Ovary (tissue), 9 donors: Measurements from ENCODE around the gene SPINK6. TPM values are rescaled to one million over a fixed set of nuclear protein-coding genes. Genes with fewer than 3 reads are reported as not detected.

Experiments
- DNase-seq, 5 donors: peaks; one replicate each; pipeline ENCODE4 v3.0.0-alpha.2; 2019 to 2020
- H3K27ac ChIP-seq, 2 donors: fragments of 200-600 bp; one replicate each; pipeline versions ENCODE4 v1.5.1 to v1.8.0; 2019 to 2022
- H3K27me3 ChIP-seq: fragments of 200-600 bp; one replicate; pipeline ENCODE4 v1.8.0; 2022
- H3K36me3 ChIP-seq: fragments of 200-600 bp; sonication (generic); one replicate; pipeline ENCODE4 v1.5.1; 2019
- H3K4me1 ChIP-seq: one replicate; pipeline ENCODE4 v1.8.1; 2013; ENCODE audit warnings: mild to moderate bottlenecking, moderate library complexity; ENCODE audit not compliant: insufficient read depth
- H3K4me3 ChIP-seq: fragments of 200-600 bp; sonication (generic); one replicate; pipeline ENCODE4 v1.5.1; 2017
- H3K9me3 ChIP-seq, 2 donors: fragments of 200-600 bp in 1 of 2; sonication (generic) in 1 of 2; one replicate each; pipeline versions ENCODE4 v1.5.1 to v1.8.1; 2013 to 2019; ENCODE audit warnings: mild to moderate bottlenecking in 1 of 2, moderate library complexity in 1 of 2
- CTCF ChIP-seq, 3 donors: fragments of 450-650 bp in 2 of 3; fragments of 200-600 bp in 1 of 3; IDR thresholded peaks; one replicate each; pipeline versions ENCODE4 v1.5.1 to v1.8.0; 2016 to 2022; ENCODE audit warnings: antibody characterized with exemption in 3 of 3, mild to moderate bottlenecking in 1 of 3
- EP300 ChIP-seq: sonication (generic); formaldehyde crosslinking; IDR thresholded peaks from one replicate; pipeline ENCODE4 v1.6.1; 2017; ENCODE audit warnings: antibody characterized with exemption
- POLR2A ChIP-seq: fragments of 450-650 bp; IDR thresholded peaks from one replicate; pipeline ENCODE4 v1.6.1; 2017; ENCODE audit warnings: antibody characterized with exemption, mild to moderate bottlenecking, moderate library complexity
- WGBS, 3 donors: extraction: QIAGEN DNeasy Blood & Tissue Kit in 1 of 3; methylation state at CpG; one replicate each; pipeline versions ENCODE4 v1.1.5 to v1.1.7; 2013 to 2017; 5-methylcytosine and 5-hydroxymethylcytosine counted together
- intact Hi-C, 4 donors: fragments of 100-400 bp; cut with DNase I; formaldehyde crosslinking; loops; one replicate each; pipeline versions ENCODE4 v1.11.0 to v1.15.1; 2022 to 2023
- polyA plus RNA-seq, 2 donors: library from polyadenylated mRNA; stranded (reverse); fragments of 200-250 nt in 1 of 2; fragments of 350-450 nt in 1 of 2; fragmentation: Illumina TruSeq in 1 of 2; extraction: RNeasy Lipid Tissue Mini Kit (QIAGEN cat#74804) in 1 of 2; gene quantifications; one replicate each; pipeline ENCODE4 v1.2.3, GENCODE V29; 2013 to 2014
- total RNA-seq, 7 donors: library from RNA; depleted of rRNA in 2 of 7; stranded (reverse); fragments of >200 nt in 2 of 7; fragmentation: NEBNext Ultra II Directional in 3 of 7; extraction: Animal tissue kit (Norgen Biotek cat#: 25700) in 3 of 7; gene quantifications; one replicate each; pipeline versions ENCODE4 v1.1.0 to v1.2.4, GENCODE V29; 2016 to 2023
- donor health status: DM: no; HTN: no; CAD: no; lungs with moderate emphysema.
- donor health status: DM: no; HTN: no; CAD: no.
- donor health status: Bipolar disorder and iron deficiency.
- donor health status: DM: yes; HTN: yes; CAD: no.
- donor health status: DM: no; HTN: no; CAD: no.
- donor health status: DM: yes; HTN: yes; CAD: no.

The SPINK6 gene
- total and polyA plus RNA-seq, 9 donors = 0.57 TPM; not detected in 8

GRCh38 chr5:148166550-148167283, 36.1 kb upstream of the SPINK6 start:
- DNase-seq = no peak
- H3K36me3 ChIP-seq = no peaks in the 10 kb centered on the region

GRCh38 chr5:148168246-148168645, 34.6 kb upstream of the SPINK6 start, which contains the start of gene SPINK14:
Gene SPINK14 (plus strand): TSS chr5:148168546. CDS start chr5:148169733, 1,187 bp downstream.
- WGBS, 3 donors = 94 to 100% (median 96%) methylated on average over 1 of the region's 1 CpG

More at GRCh38 chr5:148166550-148167283, 36.1 kb upstream of the SPINK6 start:
- TF ChIP-seq POLR2A (no peak), CTCF (IDR thresholded peaks at IDR 0.05) (no peak), EP300 (no peak)
- no peaks in the 10 kb centered on the region for H3K4me1 ChIP-seq
- H3K9me3 ChIP-seq = no peaks in the 10 kb centered on the region
- intact Hi-C loops = no loop called here
- no peaks in the 10 kb centered on the region for H3K27me3 ChIP-seq
- no peak overlapping the region for H3K27ac ChIP-seq
- 76 to 92% (median 79%) methylated on average over 4 of the region's 4 CpGs for WGBS, 3 donors
- no peak overlapping the region for H3K4me3 ChIP-seq

GRCh38 chr5:148172377-148172776, 30.5 kb upstream of the SPINK6 start:
- Histone ChIP-seq H3K36me3 (no peaks in the 10 kb centered on the region), H3K4me1 (no peaks in the 10 kb centered on the region), H3K27me3 (no peaks in the 10 kb centered on the region), H3K9me3 (no peaks in the 10 kb centered on the region), H3K4me3 (no peak overlapping the region), H3K27ac (no peak overlapping the region)
- intact Hi-C loops = loop anchor here in 1 of 4 donors (10.0 kb wide), 1 partner anchor 562 kb away; no protein-coding TSS in a partner anchor
- DNase-seq = no peak
- 61 to 68% (median 67%) methylated on average over 2 of the region's 2 CpGs for WGBS, 3 donors
- TF ChIP-seq EP300 = no peak
- TF ChIP-seq CTCF (IDR thresholded peaks at IDR 0.05) = no peak
- no peak for TF ChIP-seq POLR2A

More at GRCh38 chr5:148168246-148168645, 34.6 kb upstream of the SPINK6 start, which contains the start of gene SPINK14:
- TF ChIP-seq EP300 (no peak), POLR2A (no peak)
- DNase-seq = no peak
- Histone ChIP-seq H3K4me1 (no peaks in the 10 kb centered on the region), H3K36me3 (no peaks in the 10 kb centered on the region), H3K27me3 (no peaks in the 10 kb centered on the region), H3K4me3 (no peak within 1 kb of the TSS), H3K9me3 (no peaks in the 10 kb centered on the region), H3K27ac (no peak within 1 kb of the TSS)
- intact Hi-C loops = no loop called here

GRCh38 chr5:148176480-148176879, 26.4 kb upstream of the SPINK6 start:
- Histone ChIP-seq H3K36me3 (no peaks in the 10 kb centered on the region), H3K9me3 (no peaks in the 10 kb centered on the region), H3K27me3 (no peaks in the 10 kb centered on the region), H3K27ac (no peak overlapping the region), H3K4me3 (no peak overlapping the region), H3K4me1 (no peaks in the 10 kb centered on the region)
- no peak for DNase-seq
- no peak for TF ChIP-seq EP300
- no peak for TF ChIP-seq CTCF (IDR thresholded peaks at IDR 0.05)
- no peak for TF ChIP-seq POLR2A
- whole genome bisulfite sequencing, 3 donors = 9 to 24% (median 18%) methylated on average over 2 of the region's 2 CpGs
- intact Hi-C loops = loop anchor here in 1 of 4 donors (10.0 kb wide), 1 partner anchor 558 kb away; no protein-coding TSS in a partner anchor

GRCh38 chr5:148177207-148177606, 25.6 kb upstream of the SPINK6 start:
- H3K9me3 ChIP-seq = no peaks in the 10 kb centered on the region
- no peak for DNase-seq
- no peak overlapping the region for H3K27ac ChIP-seq
- TF ChIP-seq EP300 (no peak), POLR2A (no peak), CTCF (IDR thresholded peaks at IDR 0.05) (no peak)
- intact Hi-C loops = loop anchor here in 1 of 4 donors (10.0 kb wide), 1 partner anchor 558 kb away; no protein-coding TSS in a partner anchor
- no peaks in the 10 kb centered on the region for H3K27me3 ChIP-seq
- H3K4me1 ChIP-seq = no peaks in the 10 kb centered on the region
- WGBS, 3 donors = 60 to 71% (median 64%) methylated on average over 1 of the region's 1 CpG
- no peaks in the 10 kb centered on the region for H3K36me3 ChIP-seq
- no peak overlapping the region for H3K4me3 ChIP-seq
